K562 (cell line): ENCODE measurements around the gene HNRNPA3. TPM values are rescaled to one million over a fixed set of nuclear protein-coding genes. Genes with fewer than 3 reads are reported as not detected.

Source experiments
- CEBPG ChIP-seq, 3 experiments: fragments of 200-800 bp in 1 of 3; sonication (Bioruptor generic) in 1 of 3; sonication (generic) in 1 of 3; formaldehyde crosslinking in 1 of 3; IDR thresholded peaks in 2 of 3; conservative IDR thresholded peaks in 1 of 3; 2 replicates each; pipeline versions ENCODE4 v1.6.1 to v1.8.0; 2016 to 2022; ENCODE audit warnings: missing compliant biosample characterization in 2 of 3, missing genetic modification characterization in 2 of 3, mild to moderate bottlenecking in 1 of 3, missing genetic modification reagents in 1 of 3
- CXXC5 ChIP-seq: fragments of 250-450 bp; sonication (Bioruptor Pico); IDR thresholded peaks from 2 replicates; pipeline ENCODE4 v1.8.0; 2022; ENCODE audit warnings: inconsistent platforms, mild to moderate bottlenecking, moderate library complexity
- EP400 ChIP-seq: fragments of 450-650 bp; IDR thresholded peaks from 2 replicates; pipeline ENCODE4 v1.6.1; 2017; ENCODE audit warnings: antibody characterized with exemption, mild to moderate bottlenecking, moderate library complexity
- ETV5 ChIP-seq: sonication (generic); formaldehyde crosslinking; IDR thresholded peaks from 2 replicates; pipeline ENCODE4 v1.4.0; 2020; ENCODE audit warnings: low read depth, mild to moderate bottlenecking, missing genetic modification reagents
- FOXM1 ChIP-seq, 2 experiments: fragments of 450-650 bp in 1 of 2; sonication (generic) in 1 of 2; formaldehyde crosslinking in 1 of 2; IDR thresholded peaks; 2 replicates each; pipeline versions ENCODE4 v1.6.1 to v1.9.0; 2017 to 2022; ENCODE audit warnings: low read depth in 2 of 2, mild to moderate bottlenecking in 2 of 2, missing genetic modification reagents in 1 of 2, moderate library complexity in 1 of 2
- GABPB2 ChIP-seq: fragments of 250-450 bp; sonication (Bioruptor Pico); conservative IDR thresholded peaks from 2 replicates; pipeline ENCODE4 v1.5.1; 2021; ENCODE audit warnings: mild to moderate bottlenecking
- HDAC6 ChIP-seq: IDR thresholded peaks from 2 replicates; pipeline ENCODE4 v1.6.1; 2012; ENCODE audit warnings: low read depth, mild to moderate bottlenecking, control low read depth, inconsistent platforms, low read length, moderate library complexity
- HIVEP1 ChIP-seq: fragments of 250-450 bp; sonication (Bioruptor Pico); IDR thresholded peaks from 2 replicates; pipeline ENCODE4 v1.4.0; 2020; ENCODE audit warnings: mild to moderate bottlenecking
- IRF2 ChIP-seq: sonication (generic); formaldehyde crosslinking; IDR thresholded peaks from 2 replicates; pipeline ENCODE4 v1.8.1; 2022; ENCODE audit warnings: mild to moderate bottlenecking, missing genetic modification reagents
- POLR2G ChIP-seq: fragments of 200-400 bp; formaldehyde crosslinking; IDR thresholded peaks from 2 replicates; pipeline ENCODE4 v1.6.1; 2017; ENCODE audit warnings: low read depth, mild to moderate bottlenecking, antibody characterized with exemption, low read length, moderate library complexity
- PTBP1 ChIP-seq: fragments of 200-400 bp; formaldehyde crosslinking; IDR thresholded peaks from 2 replicates; pipeline ENCODE4 v1.6.1; 2017; ENCODE audit warnings: low read depth, low read length
- RFX7 ChIP-seq: fragments of 250-450 bp; sonication (Bioruptor Pico); IDR thresholded peaks from 2 replicates; pipeline ENCODE4 v1.5.1; 2021; ENCODE audit warnings: mild to moderate bottlenecking
- SMAD4 ChIP-seq: fragments of 250-450 bp; sonication (Bioruptor Pico); conservative IDR thresholded peaks from 2 replicates; pipeline ENCODE4 v1.8.0; 2021; ENCODE audit warnings: inconsistent platforms, mild to moderate bottlenecking, moderate library complexity
- SNIP1 ChIP-seq: fragments of 450-650 bp; IDR thresholded peaks from 2 replicates; pipeline ENCODE4 v1.7.1; 2017; ENCODE audit warnings: low read depth, mild to moderate bottlenecking
- SPI1 ChIP-seq: IDR thresholded peaks from 2 replicates; pipeline ENCODE4 v1.6.1; 2011; ENCODE audit warnings: low read depth, low read length, control low read depth, borderline replicate concordance
- SRSF9 ChIP-seq: fragments of 200-400 bp; formaldehyde crosslinking; IDR thresholded peaks from 2 replicates; pipeline ENCODE4 v1.6.1; 2017; ENCODE audit warnings: low read depth, low read length, borderline replicate concordance
- TRIM28 ChIP-seq: fragments of 450-650 bp; IDR thresholded peaks from 2 replicates; pipeline ENCODE4 v1.6.1; 2017
- YBX1 ChIP-seq: fragments of 450-650 bp; IDR thresholded peaks from 2 replicates; pipeline ENCODE4 v1.7.1; 2016; ENCODE audit warnings: mild to moderate bottlenecking
- ZFP36 ChIP-seq: fragments of 150-350 bp; IDR thresholded peaks from 2 replicates; pipeline ENCODE4 v1.6.1; 2018; ENCODE audit warnings: low read length, low read depth; ENCODE audit not compliant: partially characterized antibody
- ZNF124 ChIP-seq: sonication (generic); formaldehyde crosslinking; IDR thresholded peaks from 2 replicates; pipeline ENCODE4 v1.8.1; 2022; ENCODE audit warnings: missing genetic modification reagents
- ZNF561 ChIP-seq: fragments of 450-650 bp; formaldehyde crosslinking; conservative IDR thresholded peaks from 2 replicates; pipeline ENCODE4 v1.4.0; 2020; ENCODE audit warnings: mild to moderate bottlenecking, moderate library complexity
- ZNF778 ChIP-seq: fragments of 450-650 bp; formaldehyde crosslinking; IDR thresholded peaks from 2 replicates; pipeline ENCODE4 v1.4.0; 2020; ENCODE audit warnings: mild to moderate bottlenecking, moderate library complexity
- polyA plus RNA-seq, 8 experiments: library from polyadenylated mRNA; depleted of rRNA in 4 of 8; stranded (reverse) in 5 of 8; unstranded in 3 of 8; fragments of >200 nt; fragmentation: Nextera tagmentation in 2 of 8; fragmentation: Illumina TruSeq in 1 of 8; extraction: Ambion mirVana in 2 of 8; extraction: Trizol in 1 of 8; gene quantifications; 2 replicates each; pipeline versions ENCODE4 v1.2.1 to v1.2.3, GENCODE V29; 2011 to 2014; ENCODE audit warnings: inconsistent platforms in 1 of 8, missing spikeins in 1 of 8
- total RNA-seq, 7 experiments: library from RNA; depleted of rRNA in 6 of 7; stranded (reverse); fragments of >200 nt in 6 of 7; fragmentation: Illumina TruSeq in 2 of 7; extraction: Trizol in 2 of 7; gene quantifications; 2 replicates each; pipeline versions ENCODE4 v1.2.1 to v1.2.3, GENCODE V29; 2011 to 2021; ENCODE audit warnings: low replicate concordance in 1 of 7
- TF ChIP-seq, protein P1 (sequence below): fragments of 250-450 bp; sonication (Bioruptor Pico); IDR thresholded peaks from 2 replicates; pipeline ENCODE4 v1.4.0; 2020
- TF ChIP-seq, protein P2 (sequence below): sonication (generic); formaldehyde crosslinking; IDR thresholded peaks from 2 replicates; pipeline ENCODE4 v1.8.0; 2022; ENCODE audit warnings: missing genetic modification reagents, mild to moderate bottlenecking, moderate library complexity, borderline replicate concordance
- TF ChIP-seq, protein P3 (sequence below): fragments of 450-650 bp; IDR thresholded peaks from 2 replicates; pipeline ENCODE4 v1.6.1; 2017; ENCODE audit warnings: mild to moderate bottlenecking, moderate library complexity

The HNRNPA3 gene
- total and polyA plus RNA-seq, 9 of the 15 experiments (the other 6 are each of a cell fraction or from before 2014, with no cell fraction given) = 72.8 to 428 (median 192) TPM

DNA sequence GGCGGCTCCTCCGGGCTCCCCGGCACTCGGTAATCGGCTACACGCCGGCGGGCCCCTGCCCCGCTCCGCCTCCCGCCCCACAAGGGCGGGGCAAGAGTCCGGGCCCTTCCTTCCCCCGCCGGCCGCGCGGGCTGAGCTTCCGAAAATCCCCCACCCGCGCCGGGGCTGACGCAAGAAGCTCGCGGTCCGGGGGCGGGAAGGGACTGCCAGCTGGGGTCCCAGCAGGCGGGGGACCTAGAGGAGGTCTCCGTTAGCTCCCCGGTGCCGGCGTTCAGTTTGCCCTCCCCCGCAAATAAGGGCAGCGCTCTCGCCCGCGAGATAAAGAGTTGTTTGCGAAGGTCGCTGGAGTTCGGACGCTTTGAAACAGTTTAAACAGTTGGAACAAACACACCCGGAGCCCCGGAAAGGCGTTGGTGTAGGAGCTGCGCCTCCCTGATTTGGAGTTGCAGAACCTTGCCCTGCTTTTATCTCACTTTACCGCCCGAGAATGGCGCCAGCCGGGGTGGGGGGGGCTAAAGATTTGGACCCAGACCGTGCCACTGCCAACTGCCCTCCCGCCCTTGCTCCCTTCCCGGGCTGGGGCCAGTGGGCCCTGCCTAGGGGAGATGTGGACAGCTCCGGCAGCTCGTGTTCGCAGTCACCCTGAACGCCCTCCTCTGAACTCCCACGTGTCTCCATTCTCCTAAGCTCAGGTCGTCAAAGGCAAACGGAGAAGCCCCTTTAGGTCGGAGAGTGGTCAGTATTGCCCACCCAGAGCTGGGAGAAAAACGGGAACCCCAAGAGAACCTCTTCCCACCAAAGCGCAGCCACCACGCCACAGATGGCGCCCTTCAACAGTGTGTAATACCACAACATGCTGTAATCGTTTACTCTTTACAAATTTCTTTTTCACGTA, 52.3 kb downstream of the HNRNPA3 start, which contains the start of gene NFE2L2 (continued):
- peak; percentile 95 for TF ChIP-seq SMAD4 (CRISPR knock-in tag)
- peak; percentile 20; the same call in 1 of the 2 replicates for TF ChIP-seq TRIM28
- 0 out of 2 replicates have a peak, but pooled peaks have one; percentile 75 for TF ChIP-seq PTBP1
- TF ChIP-seq, protein P1, sequence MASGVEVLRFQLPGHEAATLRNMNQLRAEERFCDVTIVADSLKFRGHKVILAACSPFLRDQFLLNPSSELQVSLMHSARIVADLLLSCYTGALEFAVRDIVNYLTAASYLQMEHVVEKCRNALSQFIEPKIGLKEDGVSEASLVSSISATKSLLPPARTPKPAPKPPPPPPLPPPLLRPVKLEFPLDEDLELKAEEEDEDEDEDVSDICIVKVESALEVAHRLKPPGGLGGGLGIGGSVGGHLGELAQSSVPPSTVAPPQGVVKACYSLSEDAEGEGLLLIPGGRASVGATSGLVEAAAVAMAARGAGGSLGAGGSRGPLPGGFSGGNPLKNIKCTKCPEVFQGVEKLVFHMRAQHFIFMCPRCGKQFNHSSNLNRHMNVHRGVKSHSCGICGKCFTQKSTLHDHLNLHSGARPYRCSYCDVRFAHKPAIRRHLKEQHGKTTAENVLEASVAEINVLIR (CRISPR knock-in tag) = no peak; the same call in 1 of the 2 replicates
- TF ChIP-seq HDAC6 = no peak
- no peak for TF ChIP-seq ZNF124
- TF ChIP-seq GABPB2 (CRISPR knock-in tag) = no peak
- TF ChIP-seq CXXC5 (CRISPR knock-in tag) = peak; percentile 90
- TF ChIP-seq YBX1 = no peak
- TF ChIP-seq, protein P2, sequence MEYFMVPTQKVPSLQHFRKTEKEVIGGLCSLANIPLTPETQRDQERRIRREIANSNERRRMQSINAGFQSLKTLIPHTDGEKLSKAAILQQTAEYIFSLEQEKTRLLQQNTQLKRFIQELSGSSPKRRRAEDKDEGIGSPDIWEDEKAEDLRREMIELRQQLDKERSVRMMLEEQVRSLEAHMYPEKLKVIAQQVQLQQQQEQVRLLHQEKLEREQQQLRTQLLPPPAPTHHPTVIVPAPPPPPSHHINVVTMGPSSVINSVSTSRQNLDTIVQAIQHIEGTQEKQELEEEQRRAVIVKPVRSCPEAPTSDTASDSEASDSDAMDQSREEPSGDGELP (CRISPR knock-in tag) = peak; percentile 99
- 0 out of 2 replicates have a peak, but pooled peaks have one; percentile 12 for TF ChIP-seq SNIP1
- no peak for TF ChIP-seq IRF2 (CRISPR knock-in tag)
- TF ChIP-seq FOXM1 (IDR thresholded peaks at IDR 0.05; ENCODE audit: low read depth) = peak; percentile 78
- TF ChIP-seq FOXM1 (CRISPR knock-in tag; IDR thresholded peaks at IDR 0.05; ENCODE audit: low read depth) = no peak; the same call in 1 of the 2 replicates
- TF ChIP-seq SPI1 = peak; percentile 92
- TF ChIP-seq ZNF778 (CRISPR knock-in tag) = no peak
- TF ChIP-seq, protein P3, sequence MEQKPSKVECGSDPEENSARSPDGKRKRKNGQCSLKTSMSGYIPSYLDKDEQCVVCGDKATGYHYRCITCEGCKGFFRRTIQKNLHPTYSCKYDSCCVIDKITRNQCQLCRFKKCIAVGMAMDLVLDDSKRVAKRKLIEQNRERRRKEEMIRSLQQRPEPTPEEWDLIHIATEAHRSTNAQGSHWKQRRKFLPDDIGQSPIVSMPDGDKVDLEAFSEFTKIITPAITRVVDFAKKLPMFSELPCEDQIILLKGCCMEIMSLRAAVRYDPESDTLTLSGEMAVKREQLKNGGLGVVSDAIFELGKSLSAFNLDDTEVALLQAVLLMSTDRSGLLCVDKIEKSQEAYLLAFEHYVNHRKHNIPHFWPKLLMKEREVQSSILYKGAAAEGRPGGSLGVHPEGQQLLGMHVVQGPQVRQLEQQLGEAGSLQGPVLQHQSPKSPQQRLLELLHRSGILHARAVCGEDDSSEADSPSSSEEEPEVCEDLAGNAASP = no peak; the same call in 1 of the 2 replicates
- peak; percentile 97 for TF ChIP-seq CEBPG (CRISPR knock-in tag; IDR thresholded peaks at IDR 0.05)
- TF ChIP-seq CEBPG (tag; conservative IDR thresholded peaks at IDR 0.05 in 1 of 2, IDR thresholded peaks at IDR 0.05 in 1 of 2) = peak; percentile 95 to 97
- 0 out of 2 replicates have a peak, but pooled peaks have one; percentile 6 for TF ChIP-seq RFX7
- TF ChIP-seq POLR2G = peak; percentile 90
- TF ChIP-seq ZNF561 (CRISPR knock-in tag) = 0 out of 2 replicates have a peak, but pooled peaks have one; percentile 4
- TF ChIP-seq ZFP36 = no peak
- peak; percentile 74 for TF ChIP-seq ETV5 (CRISPR knock-in tag)
- TF ChIP-seq HIVEP1 (CRISPR knock-in tag) = 0 out of 2 replicates have a peak, but pooled peaks have one; percentile 30
- peak; percentile 98 for TF ChIP-seq EP400
- no peak for TF ChIP-seq SRSF9
